Smooth muscle cell (in vitro differentiated cells): ENCODE data around the gene ASCL5. TPM values are rescaled to one million over a fixed set of nuclear protein-coding genes. Genes with fewer than 3 reads are reported as not detected.

ENCODE experiments used
- DNase-seq: peaks from one replicate; lab custom pipeline; 2025; ENCODE audit not compliant: unreplicated experiment; lab: John Stamatoyannopoulos, UW
- H2AFZ ChIP-seq: fragments of 200-600 bp; sonication (generic); 2 replicates; pipeline ENCODE4 v1.6.0; 2016; ENCODE audit warnings: antibody characterized with exemption, low read depth, mild to moderate bottlenecking
- H3F3A ChIP-seq: fragments of 200-600 bp; sonication (generic); 2 replicates; pipeline ENCODE4 v1.6.0; 2017; ENCODE audit warnings: antibody characterized with exemption, low read depth
- H3K27ac ChIP-seq: fragments of 200-600 bp; sonication (generic); 2 replicates; pipeline ENCODE4 v1.5.1; 2016; ENCODE audit warnings: low read depth, mild to moderate bottlenecking
- H3K27me3 ChIP-seq: fragments of 200-600 bp; sonication (generic); 2 replicates; pipeline ENCODE4 v1.6.1; 2016; ENCODE audit warnings: low read depth, mild to moderate bottlenecking
- H3K36me3 ChIP-seq: fragments of 200-600 bp; sonication (generic); 2 replicates; pipeline ENCODE4 v1.5.1; 2016; ENCODE audit warnings: low read depth
- H3K4me1 ChIP-seq: fragments of 200-600 bp; sonication (generic); 2 replicates; pipeline ENCODE4 v1.5.1; 2016; ENCODE audit warnings: low read depth
- H3K4me2 ChIP-seq: fragments of 200-600 bp; sonication (generic); 2 replicates; pipeline ENCODE4 v1.6.0; 2016; ENCODE audit warnings: mild to moderate bottlenecking
- H3K4me3 ChIP-seq: fragments of 200-600 bp; sonication (generic); 2 replicates; pipeline ENCODE4 v1.5.1; 2016; ENCODE audit warnings: mild to moderate bottlenecking
- H3K79me2 ChIP-seq: fragments of 200-600 bp; sonication (generic); 2 replicates; pipeline ENCODE4 v1.6.0; 2016; ENCODE audit warnings: low read depth, mild to moderate bottlenecking
- H3K9ac ChIP-seq: fragments of 200-600 bp; sonication (generic); 2 replicates; pipeline ENCODE4 v1.6.0; 2016; ENCODE audit warnings: low read depth
- H3K9me3 ChIP-seq: fragments of 200-600 bp; sonication (generic); replicated peaks from 2 replicates; pipeline ENCODE4 v1.5.1; 2016; ENCODE audit warnings: low read depth
- H4K20me1 ChIP-seq: fragments of 200-600 bp; sonication (generic); 2 replicates; pipeline ENCODE4 v1.6.0; 2016; ENCODE audit warnings: low read depth
- CTCF ChIP-seq: fragments of 200-600 bp; sonication (generic); IDR thresholded peaks from 2 replicates; pipeline ENCODE4 v1.5.1; 2017; ENCODE audit warnings: borderline replicate concordance, mild to moderate bottlenecking, antibody characterized with exemption; ENCODE audit not compliant: insufficient read depth, poor library complexity, severe bottlenecking
- WGBS: methylation state at CpG from one replicate; pipeline ENCODE4 v1.1.7; 2016; ENCODE audit warnings: low lambda C conversion rate; 5-methylcytosine and 5-hydroxymethylcytosine counted together
- polyA plus RNA-seq: library from polyadenylated mRNA; unstranded; fragments of >200 nt; fragmentation: Nextera tagmentation; extraction: Ambion mirVana; gene quantifications from 2 replicates; pipeline ENCODE4 v1.2.1, GENCODE V29; 2016
- total RNA-seq: library from RNA; depleted of rRNA; stranded (reverse); fragments of >200 nt; gene quantifications from 2 replicates; pipeline ENCODE4 v1.2.3, GENCODE V29; 2014

The ASCL5 gene
- total and polyA plus RNA-seq, 2 experiments from 2014 or later, result not detected

- Histone ChIP-seq H3K36me3 (no peaks in the 10 kb centered on the region), H3F3A (no peaks in the 10 kb centered on the region), H3K4me2 (no peak overlapping the region), H3K27me3 (no peaks in the 10 kb centered on the region), H3K4me1 (no peaks in the 10 kb centered on the region), H3K79me2 (no peaks in the 10 kb centered on the region), H4K20me1 (no peaks in the 10 kb centered on the region), H3K9me3 (no peaks in the 10 kb centered on the region), H3K4me3 (no peak overlapping the region), H2AFZ (no peak overlapping the region), H3K27ac (no peak overlapping the region), H3K9ac (no peak overlapping the region)
- 79% methylated on average over 5 of the region's 5 CpGs for WGBS
- no peak for DNase-seq
- TF ChIP-seq CTCF, result no peak
Measured at GRCh38 chr1:201098992-201099677, 27.8 kb downstream of the ASCL5 start.

- no peak for DNase-seq
- no peak for TF ChIP-seq CTCF
- Histone ChIP-seq H3K9ac (no peak overlapping the region), H3K36me3 (no peaks in the 10 kb centered on the region), H3K9me3 (no peaks in the 10 kb centered on the region), H3F3A (no peaks in the 10 kb centered on the region), H3K79me2 (no peaks in the 10 kb centered on the region), H3K4me3 (no peak overlapping the region), H3K27ac (no peak overlapping the region), H4K20me1 (no peaks in the 10 kb centered on the region), H3K4me2 (no peak overlapping the region), H3K4me1 (no peaks in the 10 kb centered on the region), H2AFZ (no peak overlapping the region), H3K27me3 (no peaks in the 10 kb centered on the region)
- 92% methylated on average over 17 of the region's 17 CpGs for WGBS
Measured at GRCh38 chr1:201096977-201097856, 29.8 kb downstream of the ASCL5 start.

- no peaks in the 10 kb centered on the region for H3K27me3 ChIP-seq
- no peak for DNase-seq
- H3K79me2 ChIP-seq, result no peaks in the 10 kb centered on the region
- WGBS, result 93% methylated on average over 5 of the region's 5 CpGs
- TF ChIP-seq CTCF, result no peak
- no peak overlapping the region for H3K9ac ChIP-seq
- no peak overlapping the region for H2AFZ ChIP-seq
- H3K9me3 ChIP-seq, result no peaks in the 10 kb centered on the region
- no peak overlapping the region for H3K4me2 ChIP-seq
- H3K4me3 ChIP-seq, result no peak overlapping the region
- no peaks in the 10 kb centered on the region for H3F3A ChIP-seq
- H3K36me3 ChIP-seq, result no peaks in the 10 kb centered on the region
- no peaks in the 10 kb centered on the region for H4K20me1 ChIP-seq
- no peak overlapping the region for H3K27ac ChIP-seq
- H3K4me1 ChIP-seq, result no peaks in the 10 kb centered on the region
Measured at GRCh38 chr1:201096041-201096461, 30.9 kb downstream of the ASCL5 start.
